HL-60 (cell line): ENCODE data around the gene SLC5A1.

Experiments
- GABPA ChIP-seq: IDR thresholded peaks from 2 replicates; pipeline ENCODE4 v1.6.1; 2012; ENCODE audit warnings: low read depth
- POLR2AphosphoS5 ChIP-seq: IDR thresholded peaks from 2 replicates; pipeline ENCODE4 v1.6.1; 2012; ENCODE audit warnings: low read depth
- SPI1 ChIP-seq: IDR thresholded peaks from 2 replicates; pipeline ENCODE4 v1.6.1; 2012; ENCODE audit warnings: low read depth, mild to moderate bottlenecking, borderline replicate concordance
- TF ChIP-seq, protein P1 (sequence below): IDR thresholded peaks from one replicate; pipeline ENCODE4 v1.5.1; 2011; ENCODE audit warnings: low read length, control low read depth, inconsistent platforms; ENCODE audit not compliant: insufficient read depth
- TF ChIP-seq, protein P2 (sequence below): IDR thresholded peaks from 2 replicates; pipeline ENCODE4 v1.6.1; 2012; ENCODE audit warnings: low read depth; ENCODE audit not compliant: insufficient replicate concordance

DNA sequence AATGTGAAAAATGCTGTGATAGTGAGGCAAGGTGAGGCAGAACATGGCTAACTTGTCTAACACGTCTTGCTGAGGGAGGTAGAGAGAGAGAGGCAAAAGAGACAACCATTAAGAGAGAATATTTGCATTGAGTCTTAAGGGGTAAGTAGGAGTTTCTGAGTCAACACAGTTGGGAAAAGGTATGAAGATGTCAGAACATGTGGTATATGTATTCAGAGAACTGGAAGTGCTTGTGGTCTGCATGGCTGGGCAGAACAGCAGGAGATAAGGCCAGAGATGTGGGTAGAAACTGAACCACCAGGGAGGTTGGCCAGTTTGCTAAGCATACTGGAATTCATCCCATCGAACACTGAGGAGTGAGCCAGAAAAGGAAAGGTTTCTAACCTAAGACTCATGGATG is 25.0 kb upstream of the SLC5A1 start:
- TF ChIP-seq, protein P1, sequence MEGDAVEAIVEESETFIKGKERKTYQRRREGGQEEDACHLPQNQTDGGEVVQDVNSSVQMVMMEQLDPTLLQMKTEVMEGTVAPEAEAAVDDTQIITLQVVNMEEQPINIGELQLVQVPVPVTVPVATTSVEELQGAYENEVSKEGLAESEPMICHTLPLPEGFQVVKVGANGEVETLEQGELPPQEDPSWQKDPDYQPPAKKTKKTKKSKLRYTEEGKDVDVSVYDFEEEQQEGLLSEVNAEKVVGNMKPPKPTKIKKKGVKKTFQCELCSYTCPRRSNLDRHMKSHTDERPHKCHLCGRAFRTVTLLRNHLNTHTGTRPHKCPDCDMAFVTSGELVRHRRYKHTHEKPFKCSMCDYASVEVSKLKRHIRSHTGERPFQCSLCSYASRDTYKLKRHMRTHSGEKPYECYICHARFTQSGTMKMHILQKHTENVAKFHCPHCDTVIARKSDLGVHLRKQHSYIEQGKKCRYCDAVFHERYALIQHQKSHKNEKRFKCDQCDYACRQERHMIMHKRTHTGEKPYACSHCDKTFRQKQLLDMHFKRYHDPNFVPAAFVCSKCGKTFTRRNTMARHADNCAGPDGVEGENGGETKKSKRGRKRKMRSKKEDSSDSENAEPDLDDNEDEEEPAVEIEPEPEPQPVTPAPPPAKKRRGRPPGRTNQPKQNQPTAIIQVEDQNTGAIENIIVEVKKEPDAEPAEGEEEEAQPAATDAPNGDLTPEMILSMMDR, result no peak
- TF ChIP-seq, protein P2, sequence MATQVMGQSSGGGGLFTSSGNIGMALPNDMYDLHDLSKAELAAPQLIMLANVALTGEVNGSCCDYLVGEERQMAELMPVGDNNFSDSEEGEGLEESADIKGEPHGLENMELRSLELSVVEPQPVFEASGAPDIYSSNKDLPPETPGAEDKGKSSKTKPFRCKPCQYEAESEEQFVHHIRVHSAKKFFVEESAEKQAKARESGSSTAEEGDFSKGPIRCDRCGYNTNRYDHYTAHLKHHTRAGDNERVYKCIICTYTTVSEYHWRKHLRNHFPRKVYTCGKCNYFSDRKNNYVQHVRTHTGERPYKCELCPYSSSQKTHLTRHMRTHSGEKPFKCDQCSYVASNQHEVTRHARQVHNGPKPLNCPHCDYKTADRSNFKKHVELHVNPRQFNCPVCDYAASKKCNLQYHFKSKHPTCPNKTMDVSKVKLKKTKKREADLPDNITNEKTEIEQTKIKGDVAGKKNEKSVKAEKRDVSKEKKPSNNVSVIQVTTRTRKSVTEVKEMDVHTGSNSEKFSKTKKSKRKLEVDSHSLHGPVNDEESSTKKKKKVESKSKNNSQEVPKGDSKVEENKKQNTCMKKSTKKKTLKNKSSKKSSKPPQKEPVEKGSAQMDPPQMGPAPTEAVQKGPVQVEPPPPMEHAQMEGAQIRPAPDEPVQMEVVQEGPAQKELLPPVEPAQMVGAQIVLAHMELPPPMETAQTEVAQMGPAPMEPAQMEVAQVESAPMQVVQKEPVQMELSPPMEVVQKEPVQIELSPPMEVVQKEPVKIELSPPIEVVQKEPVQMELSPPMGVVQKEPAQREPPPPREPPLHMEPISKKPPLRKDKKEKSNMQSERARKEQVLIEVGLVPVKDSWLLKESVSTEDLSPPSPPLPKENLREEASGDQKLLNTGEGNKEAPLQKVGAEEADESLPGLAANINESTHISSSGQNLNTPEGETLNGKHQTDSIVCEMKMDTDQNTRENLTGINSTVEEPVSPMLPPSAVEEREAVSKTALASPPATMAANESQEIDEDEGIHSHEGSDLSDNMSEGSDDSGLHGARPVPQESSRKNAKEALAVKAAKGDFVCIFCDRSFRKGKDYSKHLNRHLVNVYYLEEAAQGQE, result no peak
- no peak for TF ChIP-seq POLR2AphosphoS5
- TF ChIP-seq GABPA, result no peak
- no peak for TF ChIP-seq SPI1
